Caki2 (cell line): Measurements from ENCODE around the gene SPEF1. TPM values are rescaled to one million over a fixed set of nuclear protein-coding genes. Genes with fewer than 3 reads are reported as not detected.
A peak's percentile ranks its signal among the peaks of the same experiment; 100 is the strongest.

ENCODE experiments used
- DNase-seq: peaks from one replicate; pipeline ENCODE4 v3.0.0-alpha.2; 2015; ENCODE audit warnings: low read depth
- in situ Hi-C: cut with HindIII; loops from 2 replicates; pipeline ENCODE4 v1.10.0; 2016; ENCODE audit warnings: low sequenced_read_pairs, low pct_unique_long_range_greater_than_20kb, mixed read lengths
- total RNA-seq: library from RNA; depleted of rRNA; stranded (reverse); fragments of >200 nt; shearing (Covaris generic); gene quantifications from 2 replicates; pipeline ENCODE4 v1.2.3, GENCODE V29; 2014; ENCODE audit warnings: low replicate concordance

SPEF1 gene
- total RNA-seq, 1 experiment from 2014 or later: 0.54 TPM

DNA sequence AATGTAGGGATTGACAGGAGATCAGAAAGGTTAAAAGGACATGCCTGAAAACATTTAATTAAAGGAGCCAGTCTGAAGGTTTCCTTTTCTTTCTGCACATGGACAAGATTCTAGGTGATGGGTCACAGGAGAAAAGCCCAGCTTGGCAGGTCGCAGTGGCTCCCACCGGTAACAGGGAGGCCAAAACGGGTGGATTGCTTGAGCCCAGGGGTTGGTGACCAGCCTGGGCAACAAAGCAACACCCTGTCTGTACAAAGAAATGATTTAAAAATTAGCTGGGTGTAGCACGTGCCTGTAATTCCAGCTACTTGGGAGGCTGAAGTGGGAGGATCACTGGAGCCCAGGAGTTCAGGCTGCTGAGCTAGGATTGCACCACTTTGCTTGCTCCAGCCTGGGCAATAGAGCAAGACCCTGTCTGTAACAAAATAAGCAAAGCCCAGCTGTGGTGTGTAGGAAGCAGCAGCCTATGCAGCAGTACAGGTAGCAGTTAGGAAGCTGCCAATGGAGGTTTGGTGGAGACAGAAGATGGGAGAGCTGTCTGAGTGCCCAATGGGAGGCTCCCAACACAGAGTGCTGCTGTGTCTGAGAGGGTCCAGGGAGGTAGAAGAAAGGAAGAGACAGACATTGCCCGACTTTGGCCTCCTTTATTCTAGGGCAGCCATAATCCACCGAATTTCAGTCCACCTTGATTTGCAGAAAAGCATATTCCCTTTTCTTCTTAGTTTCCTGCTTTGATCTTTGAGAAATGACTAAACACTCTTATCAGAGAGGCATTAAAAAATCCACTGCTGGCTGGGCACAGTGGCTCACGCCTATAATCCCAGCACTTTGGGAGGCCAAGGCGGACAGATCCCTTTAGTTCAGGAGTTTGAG lies 32.0 kb upstream of the SPEF1 start:
- in situ Hi-C loops: no loop called here

DNA sequence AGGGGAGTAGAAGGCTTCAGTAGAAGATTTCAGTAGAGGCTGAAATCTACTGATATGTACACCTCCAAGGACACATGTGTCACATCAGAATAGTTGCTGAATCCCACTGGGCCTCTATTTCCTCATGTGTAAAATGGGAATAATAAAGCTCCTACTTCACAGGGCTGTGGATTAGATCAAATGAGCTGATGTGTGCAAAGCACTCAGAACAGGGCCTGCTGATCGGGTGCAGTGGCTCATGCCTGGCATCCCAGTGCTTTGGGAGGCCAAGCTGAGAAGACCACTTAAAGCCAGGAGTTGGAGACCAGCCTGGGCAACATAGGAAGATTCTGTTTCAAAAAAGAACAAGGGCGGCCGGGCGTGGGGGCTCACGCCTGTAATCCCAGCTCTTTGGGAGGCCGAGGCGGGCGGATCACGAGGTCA lies 31.0 kb upstream of the SPEF1 start:
- DNase-seq: no peak
- in situ Hi-C loops: no loop called here

More for the DNA sequence above, 32.0 kb upstream of the SPEF1 start:
- peak; percentile 39 for DNase-seq

DNA sequence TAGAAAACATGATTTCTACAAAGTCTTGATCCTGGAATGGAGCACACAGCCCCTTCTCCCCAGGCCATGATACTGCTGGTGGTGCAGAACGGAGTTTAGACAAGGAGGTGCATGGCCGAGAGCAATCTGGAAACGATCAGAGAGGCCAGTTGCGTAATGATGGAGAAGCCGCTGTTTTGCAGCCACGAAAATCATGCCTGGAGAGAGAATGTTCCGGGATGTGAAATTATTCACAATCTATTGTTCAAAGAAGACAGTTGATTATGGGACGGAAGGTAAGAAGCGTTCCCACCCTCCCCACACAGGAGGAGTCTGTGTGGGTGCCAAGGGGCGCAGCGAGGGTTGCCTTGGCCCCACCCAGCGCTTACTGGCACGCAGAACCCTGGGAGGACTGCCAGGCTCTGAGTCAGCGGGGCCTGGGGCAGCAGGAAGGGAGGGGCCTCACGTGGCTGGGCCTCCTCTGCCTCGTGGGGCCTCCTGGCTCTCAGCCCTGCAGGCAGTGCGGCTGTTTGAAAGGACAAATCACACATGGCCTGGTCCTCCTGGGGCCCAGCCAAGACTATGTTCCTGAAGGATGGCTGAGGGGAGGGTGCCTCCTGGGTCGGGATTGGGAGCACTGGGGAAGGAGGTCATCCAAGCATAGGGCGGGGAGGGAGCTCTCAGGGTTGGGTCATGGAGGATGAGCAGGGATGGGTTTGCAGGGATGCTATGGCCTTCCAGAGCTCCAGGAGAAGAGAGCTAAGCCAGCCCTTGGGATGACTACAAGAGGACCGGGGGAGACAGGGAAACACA lies 30.4 kb upstream of the SPEF1 start:
- in situ Hi-C loops: no loop called here
- peak; percentile 100 for DNase-seq

DNA sequence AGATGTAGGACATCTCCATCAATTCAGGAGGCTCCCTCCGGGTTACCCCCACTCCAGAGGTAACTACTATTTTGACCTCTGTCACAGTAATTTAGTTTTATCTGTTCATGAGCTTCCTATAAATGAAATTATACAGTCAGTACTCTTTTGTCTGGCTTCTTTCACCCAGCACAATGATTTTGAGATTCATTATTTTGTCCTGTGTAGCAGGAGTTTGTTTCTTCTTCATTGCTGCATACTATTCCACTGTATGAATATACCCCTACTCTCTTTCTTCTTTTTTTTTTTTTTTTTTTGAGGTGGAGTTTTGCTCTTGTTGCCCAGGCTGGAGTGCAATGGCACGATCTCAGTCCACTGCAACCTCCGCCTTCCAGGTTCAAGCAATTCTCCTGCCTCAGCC lies 27.3 kb upstream of the SPEF1 start:
- in situ Hi-C loops: no loop called here
- DNase-seq: no peak

DNA sequence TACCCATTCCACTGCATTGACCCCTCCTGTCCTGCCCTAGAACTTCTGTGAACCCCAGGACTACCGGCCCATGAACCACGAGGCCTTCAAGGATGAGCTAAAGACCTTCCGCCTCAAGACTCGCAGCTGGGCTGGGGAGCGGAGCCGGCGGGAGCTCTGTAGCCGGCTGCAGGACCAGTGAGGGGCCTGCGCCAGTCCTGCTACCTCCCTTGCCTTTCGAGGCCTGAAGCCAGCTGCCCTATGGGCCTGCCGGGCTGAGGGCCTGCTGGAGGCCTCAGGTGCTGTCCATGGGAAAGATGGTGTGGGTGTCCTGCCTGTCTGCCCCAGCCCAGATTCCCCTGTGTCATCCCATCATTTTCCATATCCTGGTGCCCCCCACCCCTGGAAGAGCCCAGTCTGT lies 23.5 kb upstream of the SPEF1 start:
- in situ Hi-C loops: no loop called here
- DNase-seq: no peak

DNA sequence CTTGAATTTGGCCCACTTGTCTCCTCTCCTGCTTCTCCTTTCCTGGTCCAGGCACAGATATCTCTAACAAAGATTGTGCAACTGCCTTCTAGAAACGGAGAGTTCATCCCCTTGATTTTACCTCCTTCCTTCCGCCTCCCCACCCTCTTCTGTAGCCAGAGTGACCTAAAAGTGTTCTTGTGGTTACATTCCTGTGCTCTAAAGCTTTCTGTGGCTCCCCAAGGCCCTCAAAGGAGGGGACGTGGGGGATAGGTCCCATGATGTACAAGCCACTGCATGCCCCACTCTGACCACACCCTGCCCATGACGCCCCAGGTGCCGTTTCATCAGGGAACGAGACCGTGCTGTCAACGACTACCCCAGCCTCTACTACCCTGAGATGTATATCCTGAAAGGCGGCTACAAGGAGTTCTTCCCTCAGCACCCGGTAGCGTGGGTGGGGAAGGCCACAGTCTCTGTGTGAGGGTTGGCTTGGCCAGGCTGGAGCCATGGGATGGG lies 23.1 kb upstream of the SPEF1 start:
- no peak for DNase-seq
- in situ Hi-C loops: no loop called here

DNA sequence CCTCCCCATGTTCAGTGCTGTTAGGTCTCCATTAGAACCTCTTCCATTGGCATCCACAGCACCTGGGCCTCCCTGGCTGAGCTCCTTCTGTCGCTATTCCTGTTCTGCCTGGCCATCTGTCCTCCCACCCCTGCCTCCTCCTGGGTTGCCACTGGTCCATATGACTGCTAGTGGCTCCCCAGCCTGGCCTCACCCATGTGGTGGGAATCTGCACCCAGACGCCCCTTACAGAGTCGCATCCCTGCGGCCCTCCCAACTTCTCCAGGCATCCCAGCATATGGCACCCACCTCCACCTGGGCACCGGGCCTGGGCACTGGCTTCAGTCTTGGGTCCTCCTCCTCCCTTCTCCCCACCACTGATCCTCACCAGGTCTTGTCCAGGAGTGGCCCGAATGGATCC lies 22.6 kb upstream of the SPEF1 start:
- no peak for DNase-seq
- in situ Hi-C loops: no loop called here

DNA sequence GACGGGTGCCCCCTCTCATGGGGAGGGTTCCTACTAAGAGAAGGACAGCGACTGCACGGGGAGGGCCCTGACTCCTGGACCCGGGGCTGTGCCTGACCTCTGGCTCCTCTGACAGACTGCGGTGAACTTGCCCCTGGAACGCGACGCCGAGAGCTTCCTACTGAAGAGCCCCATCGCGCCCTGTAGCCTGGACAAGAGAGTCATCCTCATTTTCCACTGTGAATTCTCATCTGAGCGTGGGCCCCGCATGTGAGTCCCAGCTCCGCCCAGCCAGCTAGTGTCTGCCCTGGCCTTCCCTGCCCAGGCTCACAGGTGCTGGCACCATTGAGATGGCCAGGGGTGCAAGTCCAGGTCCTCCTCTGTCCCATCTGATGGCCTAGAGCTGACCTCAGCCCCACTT lies 22.0 kb upstream of the SPEF1 start:
- DNase-seq: no peak
- in situ Hi-C loops: no loop called here

DNA sequence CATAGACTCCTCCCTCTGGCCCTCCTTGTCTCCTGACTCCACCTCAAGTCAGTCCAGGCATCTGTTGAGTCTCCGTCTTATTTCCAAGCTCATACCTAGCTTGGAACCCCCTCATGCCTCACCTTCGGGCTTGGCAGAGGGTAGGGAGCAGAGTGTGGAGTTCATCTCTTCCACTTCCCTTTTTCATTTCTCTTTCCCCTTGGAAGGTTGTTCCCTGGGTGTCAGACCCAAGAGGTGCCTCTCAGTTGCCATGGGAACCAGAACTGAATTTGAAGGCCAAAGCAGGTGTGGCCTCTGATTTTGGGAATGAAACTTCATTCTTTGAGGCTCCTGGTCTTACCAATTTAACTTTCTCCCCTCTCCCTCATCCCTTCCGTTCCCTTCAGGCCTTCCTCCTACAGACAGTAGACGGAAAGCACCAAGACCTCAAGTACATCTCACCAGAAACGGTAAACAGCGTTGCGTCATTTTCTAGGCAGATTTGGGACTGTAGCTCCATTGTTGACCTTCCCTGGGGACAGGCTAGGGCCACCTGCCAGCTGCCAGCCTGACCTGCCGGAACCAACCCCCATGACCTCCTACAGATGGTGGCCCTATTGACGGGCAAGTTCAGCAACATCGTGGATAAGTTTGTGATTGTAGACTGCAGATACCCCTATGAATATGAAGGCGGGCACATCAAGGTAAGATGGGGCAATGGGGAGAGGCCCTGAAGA lies 21.4 kb upstream of the SPEF1 start:
- in situ Hi-C loops: no loop called here
- DNase-seq: no peak

DNA sequence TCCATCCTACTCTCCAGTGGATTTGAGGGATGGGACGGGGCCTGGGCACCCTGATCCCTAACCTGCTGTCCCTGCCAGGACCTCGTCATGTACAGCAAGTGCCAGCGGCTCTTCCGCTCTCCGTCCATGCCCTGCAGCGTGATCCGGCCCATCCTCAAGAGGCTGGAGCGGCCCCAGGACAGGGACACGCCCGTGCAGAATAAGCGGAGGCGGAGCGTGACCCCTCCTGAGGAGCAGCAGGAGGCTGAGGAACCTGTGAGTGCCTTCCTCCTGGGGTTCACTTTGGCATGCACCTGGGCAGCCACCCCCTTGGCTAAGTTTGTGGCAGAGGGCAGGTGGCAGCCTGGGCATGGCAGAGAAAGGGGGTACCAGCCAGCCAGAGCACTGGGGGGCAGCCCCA lies 20.6 kb upstream of the SPEF1 start:
- DNase-seq: no peak
- in situ Hi-C loops: no loop called here

DNA sequence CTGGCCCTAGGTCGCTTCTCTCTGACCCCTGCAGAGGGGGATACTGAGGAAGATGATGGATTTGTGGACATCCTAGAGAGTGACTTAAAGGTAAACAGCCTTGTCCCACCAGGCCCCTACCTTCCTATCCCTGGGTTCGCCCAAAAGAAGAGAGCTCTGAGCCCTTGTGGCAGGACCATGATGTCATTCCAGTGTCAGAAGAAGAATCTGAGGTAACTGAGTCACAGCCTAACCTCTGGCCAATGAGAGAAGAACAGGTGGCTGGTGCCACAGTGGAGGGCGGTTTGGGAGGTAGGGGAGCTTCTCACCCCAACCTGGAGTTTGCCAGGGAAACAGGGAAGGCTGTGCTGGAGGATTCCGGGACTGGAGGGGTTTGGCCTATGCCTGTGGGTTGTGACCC lies 20.1 kb upstream of the SPEF1 start:
- in situ Hi-C loops: no loop called here

DNA sequence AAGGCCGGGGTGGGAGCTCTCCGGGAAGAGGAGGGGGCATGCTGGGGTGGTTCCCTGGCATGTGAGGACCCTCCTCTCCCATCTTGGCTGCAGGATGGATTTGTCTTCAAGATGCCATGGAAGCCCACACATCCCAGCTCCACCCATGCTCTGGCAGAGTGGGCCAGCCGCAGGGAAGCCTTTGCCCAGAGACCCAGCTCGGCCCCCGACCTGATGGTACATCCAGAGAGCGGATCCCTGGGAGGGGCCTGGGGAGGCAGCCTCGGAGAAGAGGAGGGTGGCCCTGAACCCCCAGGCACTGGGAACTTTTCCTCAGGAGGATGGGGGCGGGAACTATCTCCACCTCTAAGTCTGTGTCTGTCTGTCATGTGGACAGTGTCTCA lies 19.6 kb upstream of the SPEF1 start:
- DNase-seq: no peak
- in situ Hi-C loops: no loop called here

More for the DNA sequence above, 20.1 kb upstream of the SPEF1 start:
- no peak for DNase-seq

DNA sequence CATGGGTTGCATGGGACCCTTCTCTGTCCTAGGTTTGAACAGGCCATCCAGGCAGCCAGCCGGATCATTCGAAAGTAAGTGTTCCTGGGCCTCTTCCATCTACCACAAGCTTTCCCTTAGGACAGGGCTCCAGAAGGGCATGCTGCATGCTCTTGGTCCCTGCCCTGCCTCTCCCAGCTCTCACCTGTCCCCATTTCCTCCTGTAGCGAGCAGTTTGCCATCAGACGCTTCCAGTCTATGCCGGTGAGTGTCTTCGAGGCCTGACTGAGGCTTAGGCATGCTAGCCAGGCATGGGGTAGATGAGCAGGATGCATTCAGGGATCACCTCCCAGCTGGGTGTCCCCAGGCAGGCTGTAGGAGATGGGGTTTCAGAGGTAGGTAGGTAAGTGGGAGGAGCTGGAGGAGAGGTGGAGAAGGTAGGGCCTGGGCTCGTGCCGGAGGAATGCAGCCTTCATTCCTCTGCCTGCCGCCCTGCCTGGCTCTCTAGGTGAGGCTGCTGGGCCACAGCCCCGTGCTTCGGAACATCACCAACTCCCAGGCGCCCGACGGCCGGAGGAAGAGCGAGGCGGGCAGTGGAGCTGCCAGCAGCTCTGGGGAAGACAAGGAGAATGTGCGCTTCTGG lies 19.1 kb upstream of the SPEF1 start:
- in situ Hi-C loops: no loop called here
- no peak for DNase-seq

DNA sequence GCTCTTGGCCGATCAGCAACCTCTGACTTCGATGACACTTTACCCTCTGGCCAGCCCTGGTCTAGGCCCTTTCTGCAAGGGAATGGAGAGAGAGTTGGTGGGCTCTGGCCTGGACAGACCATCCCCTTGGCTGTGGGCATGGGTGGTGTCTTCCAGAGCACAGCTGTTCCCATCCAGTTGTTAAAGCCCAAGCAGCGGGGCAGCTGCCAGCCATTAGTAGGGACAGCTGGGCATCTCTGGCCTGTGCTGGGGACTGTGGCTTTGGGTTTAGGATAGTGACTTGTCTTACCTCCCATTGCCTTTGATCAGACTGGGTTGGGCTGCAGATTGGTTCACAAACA lies 17.6 kb upstream of the SPEF1 start:
- DNase-seq: no peak
- in situ Hi-C loops: no loop called here

DNA sequence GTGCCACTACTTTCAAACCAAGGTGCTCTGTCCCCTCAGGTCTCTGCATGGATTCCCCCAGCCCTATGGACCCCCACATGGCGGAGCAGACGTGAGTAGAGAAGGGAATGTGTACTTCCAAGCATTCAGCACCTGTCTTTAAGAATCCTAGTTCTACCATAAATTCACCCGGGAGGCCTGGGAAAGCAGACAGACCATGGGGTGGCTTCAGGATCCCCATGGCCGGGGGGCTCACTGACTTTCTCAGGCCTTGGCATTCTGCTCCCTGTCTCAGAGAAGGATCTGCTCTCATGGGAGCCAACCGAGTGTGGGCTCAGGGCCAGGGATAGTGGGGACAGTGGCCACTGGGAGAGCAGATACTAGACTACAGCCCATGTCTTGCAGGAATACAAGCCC lies 17.1 kb upstream of the SPEF1 start:
- in situ Hi-C loops: no loop called here
- no peak for DNase-seq

DNA sequence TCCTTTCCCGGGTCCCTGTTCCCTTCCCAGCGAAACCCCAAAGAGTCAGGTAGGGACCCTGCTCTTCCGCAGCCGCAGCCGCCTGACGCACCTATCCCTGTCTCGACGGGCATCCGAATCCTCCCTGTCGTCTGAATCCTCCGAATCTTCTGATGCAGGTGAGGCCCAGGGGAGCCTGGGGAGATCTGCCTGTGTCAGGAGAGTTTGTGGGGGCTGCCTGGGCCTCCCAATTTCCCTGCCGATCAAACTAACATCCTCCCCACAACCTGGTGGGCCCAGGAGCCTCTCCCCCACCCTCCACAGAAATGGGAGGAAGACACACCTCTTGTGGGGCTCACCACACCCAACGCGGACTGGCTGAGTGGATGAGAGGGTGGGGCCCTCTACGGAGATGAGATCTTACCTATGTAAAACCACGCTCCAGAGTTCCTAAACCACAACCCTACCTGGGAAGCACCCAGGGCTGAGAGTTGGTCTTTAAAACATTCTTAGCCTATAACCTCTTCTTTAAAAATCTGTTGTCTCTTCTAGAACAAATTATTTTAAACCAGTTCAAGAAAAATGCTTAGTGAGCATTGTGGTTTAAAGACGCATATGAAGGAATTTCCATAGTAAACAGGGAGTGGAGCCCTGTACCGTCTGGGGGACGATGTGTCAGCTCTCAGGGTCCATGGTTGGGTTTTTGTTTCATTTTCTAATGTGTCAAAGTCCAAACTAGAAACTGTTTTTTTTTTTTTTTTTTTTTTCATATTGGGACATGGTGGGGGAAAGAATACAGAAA lies 16.5 kb upstream of the SPEF1 start:
- DNase-seq: no peak
- in situ Hi-C loops: no loop called here

DNA sequence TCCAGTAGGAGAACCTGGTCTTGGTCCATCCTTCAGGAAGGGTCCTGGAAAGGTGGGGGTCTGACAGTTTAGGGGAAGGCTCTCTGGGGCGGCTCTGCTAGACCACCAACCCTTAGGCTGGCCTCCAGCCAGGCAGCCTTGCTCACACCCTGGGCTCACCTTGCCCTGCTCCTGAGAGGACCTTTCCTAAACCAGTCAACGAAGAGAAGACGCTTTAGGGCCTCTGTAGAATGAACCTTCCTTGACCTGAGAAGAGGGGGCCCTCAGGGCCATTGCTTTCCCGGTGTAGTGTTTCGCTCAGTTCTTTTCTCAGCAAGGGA lies 15.9 kb upstream of the SPEF1 start:
- no peak for DNase-seq
- in situ Hi-C loops: no loop called here
